Bone marrow (tissue), 2 donors: ENCODE data around the gene BUB1.
"Not testable (repeated sequence)": the region's sequence is repeated elsewhere in the genome, so short reads cannot be mapped to it uniquely, and the experiment has no call there.

Experiments
- DNase-seq, 2 donors: peaks; one replicate each; lab custom pipeline; 2025; lab: John Stamatoyannopoulos, UW

BUB1 gene

DNA sequence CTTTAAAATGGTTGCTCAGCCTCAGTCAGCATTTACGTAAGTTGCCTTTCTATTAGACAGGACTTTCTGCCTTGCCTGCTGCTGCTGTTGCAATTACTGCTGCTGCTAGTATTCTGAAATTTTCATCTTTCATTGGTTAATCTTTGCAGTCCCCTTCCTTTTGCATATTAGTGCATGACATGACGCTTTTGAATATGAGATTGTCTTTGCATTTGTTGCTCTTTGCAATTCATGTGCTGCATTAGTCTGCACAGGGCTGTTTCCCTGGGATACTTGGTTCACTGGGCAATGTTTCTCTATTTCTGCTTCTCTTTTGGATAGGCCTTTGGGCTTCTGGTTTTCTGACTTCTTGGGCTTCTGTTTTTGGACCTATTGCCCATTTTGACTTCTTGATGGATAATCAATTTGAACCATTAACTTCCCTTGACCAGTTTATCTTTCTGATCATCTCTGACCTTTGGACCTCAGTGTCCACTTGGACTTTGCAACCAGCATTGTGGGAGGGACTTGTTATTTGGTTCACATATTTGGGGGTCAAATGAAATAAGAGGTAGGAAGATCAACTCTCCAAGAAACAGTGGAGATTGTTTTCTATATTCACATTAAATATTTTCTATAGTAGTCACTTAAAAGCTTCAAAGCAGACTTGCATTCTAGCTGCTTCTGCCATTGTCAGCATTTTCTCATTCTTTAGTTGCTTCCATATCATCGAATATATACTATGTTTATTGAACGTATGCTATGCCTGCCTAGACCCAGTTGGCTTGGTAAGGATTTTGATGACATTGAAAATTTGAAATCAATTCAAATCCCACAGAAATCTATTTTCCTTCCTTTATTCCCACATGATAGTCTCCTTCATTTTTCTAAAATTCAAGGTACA lies 12.5 kb upstream of the BUB1 start:
- no peak for DNase-seq

DNA sequence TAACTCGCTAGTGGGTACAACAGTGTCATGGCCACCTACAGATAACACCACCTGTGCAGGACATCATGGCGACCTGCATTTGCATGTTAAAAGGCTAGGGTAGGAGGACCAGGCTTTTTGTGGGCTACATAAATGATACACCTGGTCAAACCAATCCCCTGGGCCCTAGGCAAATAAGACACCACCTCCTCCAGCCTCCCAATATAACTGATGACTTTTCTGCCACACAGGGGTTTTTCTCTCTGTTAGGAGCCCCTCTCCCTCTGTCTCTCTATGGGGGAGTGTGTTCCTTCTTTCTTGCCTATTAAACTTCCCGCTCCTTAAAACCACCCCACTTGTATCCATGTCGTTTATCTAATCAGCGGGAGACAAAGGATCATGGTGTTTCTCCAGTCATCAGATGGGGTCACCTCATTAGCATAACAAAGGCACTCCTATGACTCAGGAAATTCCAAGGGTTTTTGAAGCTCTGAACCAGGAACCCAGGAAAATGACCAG lies 10.8 kb upstream of the BUB1 start:
- DNase-seq, result no peak

DNA sequence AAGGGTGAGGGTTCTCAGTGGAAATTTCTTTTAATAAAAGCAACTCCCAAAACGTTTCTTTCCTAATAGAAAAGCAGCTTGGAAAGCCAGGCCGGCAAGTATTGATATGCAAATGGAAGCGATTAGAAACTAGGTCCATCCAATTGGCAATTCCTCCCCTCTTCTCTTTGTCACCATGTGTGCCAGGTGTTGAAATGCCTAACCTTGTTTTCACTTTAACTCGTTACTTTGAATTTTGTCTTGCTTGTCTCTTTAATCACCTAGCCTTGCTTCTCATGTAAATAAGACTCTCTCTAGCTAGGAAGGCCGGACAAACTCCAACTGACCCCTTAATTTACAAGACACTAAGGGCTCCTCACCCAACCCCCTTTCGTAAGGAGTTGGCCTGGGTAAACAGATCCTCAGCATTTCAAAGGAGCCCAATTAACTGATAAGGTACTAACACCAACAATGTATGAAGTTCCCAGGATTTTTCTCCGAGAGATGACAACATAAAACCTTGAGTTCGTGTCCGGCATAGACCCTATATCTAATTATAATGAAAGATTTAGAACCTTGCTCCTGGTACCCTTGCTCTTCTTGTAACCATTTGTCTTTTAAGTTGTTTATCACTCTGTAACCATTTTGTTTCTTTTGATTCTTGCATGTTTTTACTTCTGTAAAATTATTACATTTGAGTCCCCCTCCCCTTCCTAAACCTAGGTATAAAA lies 10.1 kb upstream of the BUB1 start:
- not testable (repeated sequence) for DNase-seq

DNA sequence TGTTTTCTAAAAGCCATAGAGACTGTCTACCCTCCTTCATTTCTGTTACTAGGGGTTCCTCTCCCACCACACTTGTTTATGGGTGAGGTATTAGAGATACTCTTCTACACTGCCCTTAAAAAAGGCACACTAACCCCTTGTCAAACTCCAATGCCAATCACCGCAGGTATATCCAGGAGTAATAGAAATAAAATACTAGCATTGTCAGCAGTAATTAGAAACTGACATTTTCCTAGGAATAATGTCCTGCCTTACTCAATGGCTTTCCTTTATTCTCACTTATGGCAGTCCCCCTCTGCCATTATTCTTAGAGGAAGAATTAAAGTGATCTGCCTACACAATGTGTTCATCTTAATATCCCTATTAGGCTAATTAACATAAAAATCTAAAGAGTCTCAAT lies 5.0 kb upstream of the BUB1 start:
- no peak for DNase-seq

DNA sequence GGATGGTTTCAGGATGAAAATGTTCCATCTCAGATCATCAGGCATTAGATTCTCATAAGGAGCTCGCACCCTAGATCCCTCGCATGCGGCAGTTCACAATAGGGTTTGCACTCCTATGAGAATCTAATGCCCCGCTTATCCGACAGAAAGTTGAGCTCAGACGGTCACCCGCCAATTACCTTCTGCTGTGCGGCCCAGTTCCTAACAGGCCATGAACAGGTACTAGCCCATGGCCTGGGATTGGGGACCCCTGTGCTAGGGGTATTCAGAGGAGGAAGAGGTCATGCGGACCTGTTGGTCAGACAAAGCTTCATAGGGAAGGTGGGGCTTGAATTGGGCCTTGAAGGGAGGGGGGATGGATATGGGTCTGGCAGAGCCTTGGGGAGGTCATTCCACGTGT lies 4.4 kb upstream of the BUB1 start:
- no peak for DNase-seq

DNA sequence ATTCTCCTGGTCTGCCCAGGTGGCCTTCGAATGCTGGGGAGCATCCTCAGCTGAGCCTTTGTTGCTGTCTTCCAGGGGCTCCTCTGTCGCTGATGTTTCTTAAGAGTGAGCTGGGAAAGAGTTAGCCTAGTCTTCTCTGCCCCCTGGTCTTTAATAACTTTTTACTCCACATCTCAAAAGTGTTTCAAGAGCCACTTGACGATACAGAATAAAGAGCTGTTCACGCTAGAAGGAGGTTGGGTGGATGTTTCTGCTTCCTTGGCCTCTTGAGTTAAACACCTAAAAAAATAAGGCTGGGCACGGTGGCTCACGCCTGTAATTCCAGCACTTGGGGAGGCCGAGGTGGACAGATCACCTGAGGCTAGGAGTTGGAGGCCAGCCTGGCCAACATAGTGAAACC lies 2.8 kb upstream of the BUB1 start:
- DNase-seq, result no peak

DNA sequence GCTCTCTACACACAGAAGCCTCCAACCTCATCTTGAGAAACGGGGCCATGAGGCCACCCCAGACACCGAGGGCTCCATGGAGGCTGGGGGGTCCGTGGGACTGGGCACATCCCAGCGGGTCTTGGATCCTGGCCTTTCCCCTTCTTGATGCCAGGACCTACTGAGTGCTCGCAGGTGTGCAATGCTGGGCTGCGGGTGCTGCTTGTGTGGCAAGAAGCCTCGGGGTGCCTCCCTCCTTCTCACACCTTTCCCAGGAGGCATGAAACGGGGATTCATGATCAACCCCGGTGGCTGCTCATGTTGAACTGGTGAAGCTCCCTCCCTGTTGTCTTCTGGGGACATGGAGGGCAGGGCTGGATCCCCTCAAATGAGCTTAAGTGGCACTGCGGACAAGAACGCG lies 2.0 kb upstream of the BUB1 start:
- DNase-seq, result no peak

DNA sequence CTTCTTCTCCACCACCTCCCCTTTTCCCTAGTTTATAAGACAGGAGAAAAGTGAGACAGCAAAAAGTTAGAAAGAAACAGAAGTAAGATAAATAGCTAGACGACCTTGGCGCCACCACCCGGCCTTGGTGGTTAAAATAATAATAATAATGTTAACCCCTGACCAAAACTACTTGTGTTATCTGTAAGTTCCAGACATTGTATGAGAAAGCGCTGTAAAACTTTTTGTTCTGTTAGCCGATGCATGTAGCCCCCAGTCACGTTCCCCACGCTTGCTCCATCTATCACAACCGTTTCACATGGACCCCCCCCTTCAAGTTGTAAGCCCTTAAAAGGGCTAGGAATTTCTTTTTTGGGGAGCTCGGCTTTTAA lies 1.5 kb upstream of the BUB1 start:
- DNase-seq, result no peak

DNA sequence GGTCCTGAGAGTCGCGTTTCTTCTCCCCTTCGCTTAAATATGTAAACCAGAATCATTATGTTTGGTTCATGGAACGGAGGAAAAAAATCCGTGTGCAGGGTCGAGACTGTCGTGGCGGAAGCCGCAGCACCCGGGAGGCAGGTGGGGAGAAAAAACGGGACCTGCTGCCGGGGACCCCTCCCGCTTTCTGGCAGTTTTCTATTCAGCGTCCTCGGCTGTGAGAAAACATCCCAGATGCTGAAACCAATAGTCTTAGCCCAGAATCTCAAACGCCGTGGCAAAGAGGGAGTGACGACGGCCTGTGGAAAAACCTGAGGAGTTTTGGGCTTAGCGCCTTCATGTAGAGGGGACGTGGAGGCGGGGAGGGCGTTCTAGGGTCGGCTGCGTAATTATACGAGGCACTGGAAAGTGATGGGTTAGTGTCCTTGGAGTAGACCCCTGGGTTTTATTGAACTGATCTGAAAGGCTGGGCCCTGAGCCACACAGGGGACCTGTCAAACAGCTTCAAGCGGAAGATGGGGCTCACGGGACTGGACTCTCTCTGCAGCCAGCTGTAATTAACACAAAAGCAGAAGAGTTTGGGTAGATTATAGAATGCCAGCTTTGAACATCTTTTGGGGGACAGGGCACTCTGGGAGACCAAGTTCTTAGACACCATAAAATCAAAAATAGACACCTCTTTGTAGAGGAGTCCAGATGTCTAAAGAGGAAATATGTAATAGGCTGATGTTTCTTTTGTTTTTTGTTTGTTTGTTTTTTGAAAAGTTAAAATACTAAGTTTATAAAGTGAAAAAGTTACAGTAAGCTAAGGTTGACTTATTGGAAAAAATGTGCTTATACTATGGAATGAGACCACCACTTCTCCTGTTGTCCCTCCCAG lies 834 bp upstream of the BUB1 start:
- DNase-seq, result peak; percentile 15 to 33

DNA sequence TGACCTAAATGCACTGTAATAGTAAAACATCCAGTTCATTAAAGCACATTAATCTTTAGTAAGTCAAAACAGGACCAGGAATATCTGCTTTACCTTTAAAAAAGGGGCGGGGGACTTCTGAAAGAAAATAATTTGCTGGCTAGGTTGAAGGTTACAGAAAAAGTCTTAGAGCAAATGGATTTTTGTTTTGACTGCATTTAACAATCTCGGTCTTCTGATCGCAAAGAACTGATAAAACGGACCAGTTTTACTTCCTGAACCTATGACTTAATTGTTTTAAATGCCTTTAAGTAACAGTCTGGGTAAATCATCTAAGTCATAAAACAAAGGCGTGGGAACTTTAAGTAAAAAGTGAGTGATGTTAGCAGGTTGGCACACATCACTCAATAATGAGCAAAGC lies 783 bp downstream of the BUB1 start:
- no peak for DNase-seq

DNA sequence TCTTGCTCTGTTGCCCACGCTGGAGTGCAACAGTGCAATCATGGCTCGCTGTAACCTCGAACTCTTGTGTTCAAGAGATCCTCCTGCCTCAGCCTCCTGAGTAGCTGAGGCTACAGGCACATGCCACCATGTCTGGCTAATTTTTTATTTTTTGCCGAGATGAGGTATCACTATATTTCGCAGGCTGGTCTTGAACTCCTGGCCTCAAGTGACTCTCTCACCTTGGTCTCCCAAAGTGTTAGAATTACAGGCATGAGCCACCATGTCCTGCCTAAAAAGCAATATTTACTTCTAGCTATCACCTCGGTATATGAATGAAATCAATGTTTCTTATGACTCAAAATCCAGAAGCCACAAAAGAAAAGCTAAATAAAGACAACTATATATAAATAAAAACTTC lies 2.2 kb downstream of the BUB1 start:
- DNase-seq, result no peak

DNA sequence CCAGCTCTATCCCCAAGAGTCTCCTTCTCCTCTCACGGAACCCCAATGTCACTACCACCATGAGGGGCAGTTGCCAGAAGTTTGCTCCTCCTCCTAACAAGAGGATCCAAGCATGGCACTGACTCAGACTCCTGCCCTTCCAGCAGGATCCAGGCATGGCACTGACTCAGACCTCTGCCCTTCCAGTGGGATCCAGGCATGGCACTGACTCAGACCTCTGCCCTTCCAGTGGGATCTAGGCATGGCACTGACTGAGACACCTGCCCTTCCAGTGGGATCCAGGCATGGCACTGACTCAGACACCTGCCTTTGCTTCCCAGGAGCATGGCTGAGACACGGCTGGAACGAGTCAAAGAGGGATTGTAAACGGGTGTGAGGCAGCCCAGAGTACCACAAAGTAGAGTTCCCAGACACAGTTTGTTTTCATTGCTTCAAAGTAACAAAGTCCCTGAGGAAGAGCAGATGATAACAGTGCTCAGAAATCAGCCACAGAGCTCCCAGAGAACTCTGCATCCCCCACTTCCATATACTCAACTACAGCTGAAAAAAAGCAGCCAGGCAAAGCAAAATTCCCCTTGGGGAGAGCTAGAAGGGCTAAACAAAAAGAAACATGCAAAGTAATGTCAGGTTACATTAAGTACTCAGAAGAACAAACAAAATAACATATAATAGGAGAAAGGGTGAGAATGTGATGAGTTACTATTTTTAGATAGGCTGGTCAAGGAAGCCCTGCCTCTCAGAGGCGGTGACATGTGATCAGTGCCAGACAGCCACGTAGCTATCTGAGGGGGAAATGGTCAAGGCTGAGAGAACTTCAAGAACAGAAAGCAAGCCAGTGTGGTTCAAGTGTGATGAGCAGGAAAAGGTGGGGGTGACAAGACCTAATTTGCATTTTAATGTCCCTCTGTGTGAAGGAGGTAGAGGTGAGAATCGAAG lies 3.0 kb downstream of the BUB1 start:
- no peak for DNase-seq

DNA sequence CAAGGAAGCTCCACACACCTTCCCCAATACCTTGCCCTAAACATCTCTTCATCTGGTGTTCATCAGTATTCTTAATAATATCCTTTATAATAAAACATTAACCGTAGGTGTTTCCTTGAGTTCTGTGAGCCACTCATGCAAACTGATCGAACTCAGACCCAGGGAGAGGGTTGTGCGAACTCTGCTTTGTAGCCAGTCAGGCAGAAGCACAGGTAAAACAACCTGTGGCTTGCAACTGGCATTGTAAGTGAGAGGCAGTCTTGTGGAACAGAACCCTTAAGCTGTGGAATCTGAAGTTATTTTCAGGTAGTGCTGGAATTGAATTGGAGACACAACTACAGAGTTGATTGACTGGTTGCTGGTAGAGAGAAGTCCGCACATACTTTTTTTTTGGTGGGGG lies 4.7 kb downstream of the BUB1 start:
- DNase-seq, result no peak

DNA sequence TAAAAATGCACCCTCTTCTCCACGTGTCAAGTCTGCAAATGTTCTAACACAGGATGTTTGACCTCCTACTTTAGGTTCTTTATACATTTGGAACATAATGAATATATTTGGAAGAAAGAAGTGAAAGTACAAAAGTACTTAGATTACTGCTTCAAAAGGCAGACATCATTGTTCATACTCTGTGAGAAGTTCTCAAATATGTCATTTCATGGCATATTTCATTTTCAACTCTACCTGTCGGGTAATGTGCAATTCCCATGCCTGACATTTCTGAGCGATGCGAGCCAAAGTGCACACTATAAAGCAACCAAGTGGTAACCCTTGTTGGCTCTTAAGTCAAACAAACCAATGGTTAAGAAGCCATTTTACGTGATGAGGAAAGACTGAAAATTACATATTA lies 7.0 kb downstream of the BUB1 start:
- DNase-seq, result no peak

DNA sequence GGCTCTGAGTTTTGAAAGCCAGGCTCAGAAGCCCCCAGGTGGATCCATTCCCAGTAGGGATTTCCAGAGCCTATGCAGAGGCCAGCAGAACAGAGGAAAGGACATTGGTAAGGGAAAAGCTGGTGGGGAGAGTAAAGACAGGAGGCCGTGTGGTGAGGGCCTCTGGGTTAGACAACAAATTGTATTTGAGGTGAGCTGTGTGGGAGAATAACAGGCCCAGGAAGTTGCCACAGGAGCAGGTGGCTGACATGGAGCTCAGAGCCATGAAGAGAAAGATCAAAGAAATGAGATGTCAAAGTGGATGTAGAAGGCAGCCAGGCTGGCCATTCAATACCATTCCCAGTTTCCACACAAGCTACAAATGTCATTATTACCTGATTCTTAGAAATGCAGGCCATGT lies 8.8 kb downstream of the BUB1 start:
- no peak for DNase-seq

DNA sequence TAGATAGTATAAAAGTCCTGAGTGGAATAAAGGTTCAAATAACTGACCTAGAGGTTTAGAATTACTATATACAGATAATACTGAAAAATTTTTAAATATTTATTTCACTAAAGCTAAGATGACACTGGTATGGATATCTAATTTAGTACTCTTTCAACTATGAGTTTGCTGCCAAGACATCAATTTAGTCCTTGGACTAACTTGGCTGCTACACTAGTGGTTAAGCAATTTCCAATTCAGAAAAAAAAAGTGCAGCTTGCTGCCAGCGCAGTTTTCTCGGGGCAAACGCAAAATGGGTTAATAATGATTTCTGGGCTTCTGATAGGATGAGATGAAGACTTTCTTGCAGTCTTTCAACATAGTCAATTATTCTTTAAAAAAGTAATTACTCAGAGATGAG lies 10.8 kb downstream of the BUB1 start:
- DNase-seq, result no peak

DNA sequence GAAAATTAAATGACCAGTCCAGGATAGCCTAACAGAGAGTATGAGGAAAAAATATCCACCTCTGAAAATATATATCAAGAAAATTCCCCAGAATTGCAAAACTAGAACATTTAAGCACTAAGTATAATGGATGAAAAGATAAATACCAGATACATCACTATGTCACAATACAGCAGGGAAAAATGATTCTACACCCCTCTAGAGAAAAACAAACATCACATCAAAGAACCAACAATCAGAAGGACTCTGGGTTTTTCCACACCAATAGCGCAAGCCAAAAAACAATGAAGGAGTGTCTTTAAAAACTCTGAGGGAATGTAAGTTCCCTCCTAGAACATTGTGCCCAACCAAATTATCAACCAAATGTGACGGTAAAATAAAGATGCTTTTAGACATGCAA lies 13.7 kb downstream of the BUB1 start:
- DNase-seq, result no peak

DNA sequence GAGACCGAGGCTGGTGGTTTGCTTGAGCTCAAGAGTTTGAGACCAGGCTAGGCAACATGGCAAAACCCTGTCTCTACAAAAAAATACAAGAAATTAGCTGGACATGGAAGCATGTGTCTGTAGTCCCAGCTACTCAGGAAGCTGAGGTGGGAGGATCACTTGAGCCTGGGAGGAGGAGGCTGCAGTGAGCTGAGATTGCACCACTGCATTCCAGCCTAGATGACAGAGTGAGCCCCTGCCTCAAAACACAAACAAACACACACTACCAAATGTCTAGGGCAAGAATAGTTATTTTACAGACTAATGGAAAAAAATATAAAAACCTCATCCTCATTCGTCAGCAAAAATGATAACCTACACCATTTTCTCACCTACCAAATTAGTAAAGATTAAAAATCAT lies 15.3 kb downstream of the BUB1 start:
- no peak for DNase-seq

DNA sequence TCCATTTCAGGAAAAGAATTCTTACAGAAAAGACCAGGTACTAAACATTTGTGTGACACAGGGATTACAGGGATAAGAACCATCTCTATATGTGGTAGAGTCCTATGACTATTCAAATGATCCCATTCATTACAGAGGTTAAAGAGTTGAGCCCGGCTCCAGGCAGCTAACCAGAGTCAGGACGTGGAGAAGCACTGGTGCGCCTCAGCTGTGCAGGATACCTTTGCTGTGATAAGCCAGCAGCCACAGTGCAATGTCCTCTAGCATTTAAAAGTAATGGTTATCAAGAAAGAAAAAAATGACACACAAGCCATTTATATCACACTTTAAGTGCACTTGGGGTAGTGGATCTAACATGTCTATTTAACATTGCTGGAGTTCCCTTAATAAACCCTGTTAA lies 17.3 kb downstream of the BUB1 start:
- DNase-seq, result no peak

DNA sequence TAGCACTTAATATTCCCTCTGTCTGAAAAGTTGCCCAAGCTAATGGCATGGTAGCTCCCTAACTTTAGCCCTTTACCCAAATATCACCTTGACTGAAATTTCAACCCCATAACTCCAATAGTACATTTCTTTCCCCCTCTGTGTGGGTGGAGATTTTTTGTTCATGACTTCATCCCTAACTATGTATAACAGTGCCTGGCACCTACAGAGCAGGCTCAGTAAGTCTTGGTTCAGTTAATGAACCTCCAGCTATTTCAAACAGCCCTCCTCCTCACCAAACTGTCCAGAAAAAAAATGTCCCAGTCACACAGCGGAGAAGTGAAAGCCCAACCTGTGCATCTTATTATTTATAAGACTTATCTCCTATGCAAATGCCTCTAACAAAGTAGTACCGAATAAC lies 18.6 kb downstream of the BUB1 start:
- no peak for DNase-seq

DNA sequence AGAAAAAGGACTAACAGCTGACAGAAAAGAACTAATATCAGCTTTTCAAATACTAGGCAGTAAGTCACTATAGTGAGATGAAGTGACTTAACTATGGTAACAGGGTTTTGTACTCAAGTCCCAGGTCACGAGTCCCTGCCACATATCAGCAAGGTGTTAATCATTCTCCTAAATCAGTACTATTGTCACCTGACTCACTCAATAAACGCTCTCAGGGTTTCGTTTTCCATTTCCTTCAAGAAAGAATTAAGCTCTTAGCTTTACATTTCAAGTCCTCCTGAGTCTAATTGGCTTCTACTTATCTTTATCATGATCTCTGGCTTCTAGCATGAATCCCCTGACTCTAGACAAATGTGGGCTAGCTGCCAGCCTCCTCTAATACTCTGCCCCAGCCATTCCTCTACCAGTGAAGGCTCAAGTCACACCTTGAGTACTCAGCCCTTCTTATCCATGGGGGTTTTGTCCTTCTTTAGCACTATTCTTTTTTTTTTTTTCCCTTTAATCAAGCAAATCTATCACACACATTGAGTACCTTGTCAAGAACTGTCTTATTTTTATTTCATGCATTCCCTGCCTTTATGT lies 20.0 kb downstream of the BUB1 start:
- no peak for DNase-seq
